Measurements from ENCODE around the gene STEAP4.
"Not testable (repeated sequence)": the region's sequence is repeated elsewhere in the genome, so short reads cannot be mapped to it uniquely, and the experiment has no call there.

Gene STEAP4

DNA sequence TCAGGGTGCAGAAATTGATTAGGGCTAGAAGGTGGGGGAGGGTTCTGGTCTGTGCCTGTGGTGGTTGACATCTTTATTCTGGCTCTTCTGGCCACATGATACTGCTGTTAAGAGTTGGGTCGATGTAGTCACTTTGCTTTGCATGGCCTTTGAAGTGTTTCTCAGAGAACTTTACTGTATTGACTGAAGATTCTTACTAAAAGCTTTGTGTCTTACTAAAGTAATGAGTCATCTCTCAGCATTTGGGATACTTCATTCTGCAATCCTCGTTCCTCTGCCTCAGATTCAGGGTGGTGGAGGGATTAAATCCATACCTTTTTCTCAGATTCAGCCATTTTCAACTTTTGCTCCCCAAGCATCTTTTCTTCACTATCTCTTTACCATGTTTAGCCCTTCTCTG lies 38.6 kb downstream of the STEAP4 start:
- Histone ChIP-seq H3K4me1 (peaks cover 0 to 23% (median 5%) of the 10 kb centered on the region in 10 experiments; a peak in 9 of 20 replicates), H3K9me3 (replicated peaks in 1 of 11) (peaks cover 0 to 10% (median 0%) of the 10 kb centered on the region in 11 experiments; a peak in 7 of 22 replicates), H4K20me1 (no peaks in the 10 kb centered on the region), H3K27me3 (peaks cover 0 to 30% (median 0%) of the 10 kb centered on the region in 11 experiments; a peak in 7 of 22 replicates), H3K4me2 (peak overlapping the region in 3 of 11 experiments; percentile 15 to 38 (median 38); a peak in 5 of 22 replicates), H3K4me3 (no peak overlapping the region), H3K27ac (peak overlapping the region in 7 of 11 experiments; percentile 5 to 60 (median 19); a peak in 10 of 22 replicates), H3K9ac (no peak overlapping the region), H3K36me3 (no peaks in the 10 kb centered on the region)
- TF ChIP-seq Cebpa-rat (IDR thresholded peaks at IDR 0.05) = no peak

DNA sequence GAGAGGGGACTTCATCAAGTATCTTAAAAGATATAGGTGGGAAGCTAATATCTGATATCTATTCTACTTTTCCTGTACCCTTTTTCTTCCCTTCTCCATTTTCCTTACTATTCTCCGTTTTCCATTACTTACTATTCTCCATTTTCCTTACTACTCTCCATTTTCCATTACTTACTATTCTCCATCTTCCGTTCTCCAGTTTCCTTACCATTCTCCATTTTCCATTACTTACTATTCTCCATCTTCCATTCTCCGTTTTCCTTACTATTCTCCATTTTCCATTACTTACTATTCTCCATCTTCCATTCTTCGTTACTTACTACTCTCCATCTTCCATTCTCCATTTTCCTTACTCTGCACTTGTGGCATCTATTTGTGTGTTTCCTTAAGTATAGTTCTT lies 39.3 kb downstream of the STEAP4 start:
- no peaks in the 10 kb centered on the region for H4K20me1 ChIP-seq

DNA sequence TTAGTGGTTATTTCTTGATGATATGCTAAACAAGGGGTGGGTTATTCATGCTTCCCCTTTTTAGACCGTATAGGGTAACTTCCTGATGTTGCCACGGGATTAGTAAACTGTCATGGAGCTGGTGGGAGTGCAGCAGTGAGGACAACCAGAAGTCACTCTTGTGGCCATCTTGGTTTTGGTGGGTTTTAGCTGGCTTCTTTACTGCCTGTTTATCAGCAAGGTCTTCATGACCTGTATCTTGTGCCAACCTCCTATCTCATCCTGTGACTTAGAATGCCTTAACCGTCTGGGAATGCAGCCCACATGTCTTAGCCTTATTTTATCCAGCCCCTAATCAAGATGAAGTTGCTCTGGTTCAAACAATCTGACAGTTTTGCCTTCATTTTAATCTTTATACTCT lies 41.7 kb downstream of the STEAP4 start:
- not testable (repeated sequence) for H3K9ac ChIP-seq; H3K4me3 ChIP-seq; H3K36me3 ChIP-seq; H4K20me1 ChIP-seq; H3K27me3 ChIP-seq; H3K9me3 ChIP-seq (replicated peaks in 1 of 11)
- Histone ChIP-seq H3K4me2 (peak overlapping the region in 1 of 11 experiments; percentile 31; a peak in 3 of 22 replicates), H3K27ac (peak overlapping the region in 1 of 11 experiments; percentile 32; a peak in 1 of 22 replicates), H3K4me1 (peaks cover 0 to 23% (median 5%) of the 10 kb centered on the region in 10 experiments; a peak in 9 of 20 replicates)

More for the DNA sequence above, 39.3 kb downstream of the STEAP4 start:
- peaks cover 0 to 23% (median 5%) of the 10 kb centered on the region in 10 experiments; a peak in 9 of 20 replicates for H3K4me1 ChIP-seq
- H3K27ac ChIP-seq = no peak overlapping the region
- H3K9ac ChIP-seq = no peak overlapping the region
- no peaks in the 10 kb centered on the region for H3K36me3 ChIP-seq
- no peak for TF ChIP-seq Cebpa-rat (IDR thresholded peaks at IDR 0.05)
- H3K27me3 ChIP-seq = peaks cover 0 to 23% (median 0%) of the 10 kb centered on the region in 11 experiments; a peak in 7 of 22 replicates
- H3K9me3 ChIP-seq (replicated peaks in 1 of 11) = peaks cover 0 to 10% (median 0%) of the 10 kb centered on the region in 11 experiments; a peak in 7 of 22 replicates
- no peak overlapping the region for H3K4me3 ChIP-seq
- H3K4me2 ChIP-seq = no peak overlapping the region

DNA sequence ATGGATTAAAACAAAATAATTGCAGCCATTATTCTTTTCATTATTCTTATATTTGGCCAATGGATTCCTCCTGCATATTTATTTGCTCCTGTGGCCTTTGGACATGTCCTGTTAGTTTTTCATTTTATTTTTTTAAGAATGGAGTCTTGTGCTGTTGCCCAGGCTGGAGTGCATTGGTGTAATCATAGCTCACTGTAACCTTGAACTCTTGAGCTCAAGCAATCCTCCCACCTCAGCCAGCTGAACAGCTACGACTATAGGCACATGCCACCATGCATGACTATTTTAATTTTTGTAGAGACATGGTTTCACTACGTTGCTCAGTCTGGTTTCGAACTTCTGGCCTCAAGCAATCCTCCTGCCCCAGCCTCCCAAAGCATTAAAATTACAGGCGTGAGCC lies 44.1 kb downstream of the STEAP4 start:
- Histone ChIP-seq H3K27me3 (peaks cover 0 to 2% (median 0%) of the 10 kb centered on the region in 11 experiments; a peak in 3 of 22 replicates), H3K4me2 (no peak overlapping the region), H4K20me1 (no peaks in the 10 kb centered on the region), H3K9me3 (replicated peaks in 1 of 11) (peaks cover 0 to 10% (median 0%) of the 10 kb centered on the region in 11 experiments; a peak in 7 of 22 replicates), H3K4me3 (no peak overlapping the region), H3K9ac (no peak overlapping the region), H3K27ac (no peak overlapping the region), H3K4me1 (peaks cover 0 to 6% (median 0%) of the 10 kb centered on the region in 10 experiments; a peak in 2 of 20 replicates), H3K36me3 (no peaks in the 10 kb centered on the region)
- TF ChIP-seq Cebpa-rat (IDR thresholded peaks at IDR 0.05) = no peak

DNA sequence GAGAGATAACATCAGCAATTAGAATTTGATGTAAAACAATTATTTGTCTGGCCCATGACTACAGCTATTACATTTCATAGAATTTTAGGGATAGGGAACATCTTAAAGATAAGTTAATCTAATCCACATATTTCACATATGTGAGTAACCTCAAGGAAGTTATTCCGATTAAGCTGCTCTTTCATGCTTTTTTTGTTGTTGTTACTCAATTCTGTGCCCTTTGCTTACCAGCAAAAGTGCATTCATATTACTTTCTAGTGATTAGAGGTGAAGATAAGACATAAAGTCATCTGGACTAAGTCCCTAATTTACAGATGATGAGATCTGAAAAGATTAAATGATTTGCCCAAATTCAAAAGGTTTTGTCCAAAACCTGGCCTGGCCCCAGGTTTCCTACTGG lies 46.0 kb downstream of the STEAP4 start:
- Histone ChIP-seq H3K9ac (no peak overlapping the region), H3K4me3 (no peak overlapping the region), H4K20me1 (no peaks in the 10 kb centered on the region), H3K27me3 (no peaks in the 10 kb centered on the region; a peak in 2 of 22 replicates), H3K4me2 (no peak overlapping the region), H3K27ac (no peak overlapping the region), H3K36me3 (no peaks in the 10 kb centered on the region), H3K9me3 (replicated peaks in 1 of 11) (peaks cover 0 to 10% (median 0%) of the 10 kb centered on the region in 11 experiments; a peak in 7 of 22 replicates), H3K4me1 (peaks cover 0 to 6% (median 0%) of the 10 kb centered on the region in 10 experiments; a peak in 2 of 20 replicates)
- TF ChIP-seq Cebpa-rat (IDR thresholded peaks at IDR 0.05) = no peak

DNA sequence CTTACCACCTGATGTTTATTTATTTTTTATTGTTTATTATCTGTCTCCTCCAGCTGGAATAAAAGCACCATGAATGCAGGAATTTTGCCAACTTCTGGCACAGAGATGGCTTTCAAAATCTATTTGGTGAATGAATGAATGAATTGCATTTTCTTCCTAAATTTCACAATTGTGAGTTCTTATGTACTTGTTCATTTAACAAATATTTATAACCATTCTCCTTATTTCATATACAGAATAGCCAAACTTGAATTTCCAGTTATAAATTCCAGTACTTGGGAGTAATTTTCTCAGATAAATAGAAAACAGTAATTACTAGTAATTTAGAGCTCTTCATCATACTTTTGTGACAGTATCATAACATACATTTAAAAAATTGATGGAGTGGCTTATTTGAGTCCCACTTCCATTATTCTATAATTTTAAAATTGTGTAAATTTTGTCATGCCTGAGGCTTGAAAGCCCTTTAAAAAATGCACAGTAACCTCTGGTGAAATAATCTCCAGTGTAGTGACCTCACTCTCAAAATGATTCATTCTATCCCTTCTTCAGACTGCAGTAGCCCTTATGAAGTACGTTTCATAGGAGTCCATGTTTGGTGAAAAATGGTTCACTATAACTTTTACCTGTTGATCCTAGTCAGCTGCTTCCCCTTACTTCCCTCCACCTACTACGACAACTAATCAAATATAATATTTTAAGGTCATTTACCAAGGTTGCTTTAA lies 46.9 kb downstream of the STEAP4 start:
- Histone ChIP-seq H3K36me3 (no peaks in the 10 kb centered on the region; a peak in 1 of 22 replicates), H3K9me3 (replicated peaks in 1 of 11) (peaks cover 1 to 16% (median 8%) of the 10 kb centered on the region in 11 experiments; a peak in 17 of 22 replicates), H3K27ac (no peak overlapping the region), H3K9ac (no peak overlapping the region), H3K4me3 (no peak overlapping the region), H4K20me1 (no peaks in the 10 kb centered on the region), H3K4me1 (peaks cover 0 to 3% (median 0%) of the 10 kb centered on the region in 10 experiments; a peak in 1 of 20 replicates), H3K27me3 (no peaks in the 10 kb centered on the region; a peak in 2 of 22 replicates), H3K4me2 (no peak overlapping the region)
- no peak for TF ChIP-seq Cebpa-rat (IDR thresholded peaks at IDR 0.05)

DNA sequence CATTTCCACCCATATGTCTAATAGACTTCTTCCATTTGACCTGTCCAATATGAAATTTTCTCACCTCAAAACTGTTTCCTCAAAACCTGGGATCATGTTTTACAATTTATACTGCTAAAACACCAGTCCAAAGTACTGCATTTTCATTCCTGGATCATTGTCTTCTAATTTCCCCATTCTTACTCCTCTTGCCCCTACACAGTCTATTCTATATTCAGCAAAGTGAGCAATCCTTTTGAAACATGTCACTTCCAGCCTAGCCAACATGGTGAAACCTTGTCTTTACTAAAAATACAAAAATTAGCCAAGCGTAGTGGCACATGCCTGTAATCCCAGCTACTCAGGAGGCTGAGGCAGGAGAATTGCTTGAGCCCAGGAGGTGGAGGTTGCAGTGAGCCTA lies 48.4 kb downstream of the STEAP4 start:
- H3K36me3 ChIP-seq, H3K4me1 ChIP-seq: not testable (repeated sequence)

DNA sequence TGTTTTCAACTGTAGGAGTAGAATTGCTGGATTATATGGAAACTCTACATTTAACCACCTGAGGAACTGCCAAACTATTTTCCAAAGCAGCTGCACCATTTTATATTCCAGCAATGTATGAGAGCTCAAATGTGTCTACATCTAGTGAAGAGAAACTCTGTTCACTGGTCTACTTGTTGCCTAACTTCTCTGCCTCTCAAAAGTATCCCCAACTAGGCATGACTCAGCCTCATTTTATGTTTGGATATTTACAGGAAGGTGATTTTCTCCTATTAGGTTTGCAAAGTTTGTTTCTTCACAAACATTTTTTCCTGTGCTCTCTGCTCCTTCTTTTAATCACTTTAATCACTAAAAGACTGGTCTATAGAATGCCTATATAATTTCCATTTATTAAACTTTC lies 49.8 kb downstream of the STEAP4 start:
- H3K27me3 ChIP-seq = no peaks in the 10 kb centered on the region
- no peak for TF ChIP-seq Cebpa-rat (IDR thresholded peaks at IDR 0.05)
- no peak overlapping the region for H3K9ac ChIP-seq
- no peaks in the 10 kb centered on the region for H4K20me1 ChIP-seq
- no peak overlapping the region for H3K27ac ChIP-seq
- H3K4me1 ChIP-seq = no peaks in the 10 kb centered on the region
- no peak overlapping the region for H3K4me2 ChIP-seq
- peaks cover 17 to 35% (median 23%) of the 10 kb centered on the region in 11 experiments for H3K9me3 ChIP-seq (replicated peaks in 1 of 11)
- no peak overlapping the region for H3K4me3 ChIP-seq
- no peaks in the 10 kb centered on the region; a peak in 1 of 22 replicates for H3K36me3 ChIP-seq

More for the DNA sequence above, 48.4 kb downstream of the STEAP4 start:
- not testable (repeated sequence) for H3K27ac ChIP-seq, H4K20me1 ChIP-seq, H3K9ac ChIP-seq, H3K4me3 ChIP-seq, H3K27me3 ChIP-seq, H3K4me2 ChIP-seq
- H3K9me3 ChIP-seq (replicated peaks in 1 of 11) = peaks cover 13 to 25% (median 21%) of the 10 kb centered on the region in 11 experiments

DNA sequence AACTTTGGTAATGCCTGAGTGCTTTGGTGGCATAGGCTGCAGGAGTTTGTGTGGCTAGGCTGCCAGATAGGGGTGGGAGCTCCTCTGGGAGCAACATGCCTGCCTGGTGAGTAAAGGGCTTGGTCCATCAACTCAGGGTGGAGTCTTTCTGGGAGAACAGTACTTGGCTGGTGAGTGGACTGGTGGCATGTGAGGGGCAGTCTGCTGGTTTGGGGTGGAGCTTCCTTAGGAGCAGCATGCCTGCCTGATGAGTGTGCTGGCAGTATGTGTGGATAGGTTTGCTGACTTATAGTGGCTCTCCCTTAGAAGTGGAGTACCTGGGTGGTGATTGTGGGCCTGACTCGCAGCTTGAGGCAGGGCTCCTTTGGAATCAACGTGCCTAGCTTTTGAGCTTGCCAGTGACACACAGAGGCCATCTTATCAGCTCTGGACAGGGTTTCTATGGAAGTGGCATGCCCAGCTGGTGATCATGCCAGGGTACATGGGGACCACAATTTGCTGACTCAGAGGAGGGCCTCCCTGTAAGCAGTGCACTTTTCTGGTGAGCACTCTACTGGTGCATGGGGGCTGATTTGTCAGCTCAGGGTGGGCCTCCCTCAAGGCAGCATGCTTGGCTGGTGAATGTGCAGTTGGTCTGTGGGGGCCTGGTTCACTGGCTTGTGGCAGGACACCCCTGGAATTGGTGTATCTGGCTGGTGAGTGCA lies 51.8 kb downstream of the STEAP4 start:
- H3K4me1 ChIP-seq = no peaks in the 10 kb centered on the region
- H4K20me1 ChIP-seq = no peaks in the 10 kb centered on the region
- H3K4me2 ChIP-seq = no peak overlapping the region
- TF ChIP-seq Cebpa-rat (IDR thresholded peaks at IDR 0.05) = no peak
- peaks cover 17 to 35% (median 23%) of the 10 kb centered on the region in 11 experiments for H3K9me3 ChIP-seq (replicated peaks in 1 of 11)
- H3K36me3 ChIP-seq = no peaks in the 10 kb centered on the region; a peak in 1 of 22 replicates
- no peak overlapping the region for H3K9ac ChIP-seq
- H3K27ac ChIP-seq = no peak overlapping the region
- no peak overlapping the region for H3K4me3 ChIP-seq
- H3K27me3 ChIP-seq = no peaks in the 10 kb centered on the region

All from BLaER1 treated with 17β-estradiol and CSF1 and Interleukin-3, amounts not matched to agents 10 nM and 100 nM (cell line).